Measurements from ENCODE around the gene UNC45A.
A peak's percentile ranks its signal among the peaks of the same experiment; 100 is the strongest.

UNC45A gene

GRCh38 chr15:90946941-90947576 is 12.0 kb downstream of the UNC45A start:
- no peak for DNase-seq

GRCh38 chr15:90947577-90948357 is 12.7 kb downstream of the UNC45A start:
- DNase-seq, result no peak

- no peak for DNase-seq
Observed at GRCh38 chr15:90948506-90948905, 13.4 kb downstream of the UNC45A start.

- DNase-seq, result no peak
Observed at GRCh38 chr15:90949979-90950675, 15.0 kb downstream of the UNC45A start.

GRCh38 chr15:90950676-90951075 is 15.6 kb downstream of the UNC45A start:
- DNase-seq, result no peak

GRCh38 chr15:90952901-90953677 is 18.0 kb downstream of the UNC45A start:
- no peak for DNase-seq

- no peak for DNase-seq
Observed at GRCh38 chr15:90953947-90954711, 19.0 kb downstream of the UNC45A start.

GRCh38 chr15:90954712-90955623 is 19.9 kb downstream of the UNC45A start, which contains the start of gene RCCD1:
Gene RCCD1, plus strand, starts transcription at chr15:90954884. Its CDS starts 1,851 bp downstream, at chr15:90956735.
- peak; percentile 90 for DNase-seq

- DNase-seq, result no peak
Observed at GRCh38 chr15:90955624-90956273, 20.7 kb downstream of the UNC45A start.

- DNase-seq, result peak; percentile 65
Observed at GRCh38 chr15:90956274-90957030, 21.4 kb downstream of the UNC45A start.

- no peak for DNase-seq
Observed at GRCh38 chr15:90957031-90957790, 22.1 kb downstream of the UNC45A start.

GRCh38 chr15:90957791-90958190 is 22.7 kb downstream of the UNC45A start:
- DNase-seq, result no peak

GRCh38 chr15:90959028-90959595 is 24.0 kb downstream of the UNC45A start:
- no peak for DNase-seq

GRCh38 chr15:90959894-90960293 is 24.8 kb downstream of the UNC45A start:
- DNase-seq, result no peak

GRCh38 chr15:90960298-90961091 is 25.4 kb downstream of the UNC45A start:
- DNase-seq, result no peak

- DNase-seq, result no peak
Observed at GRCh38 chr15:90962021-90962420, 26.9 kb downstream of the UNC45A start.

GRCh38 chr15:90966262-90966661 is 31.2 kb downstream of the UNC45A start:
- DNase-seq, result no peak

- DNase-seq, result no peak
Observed at GRCh38 chr15:90967206-90967605, 32.1 kb downstream of the UNC45A start.

Data from CD4-positive, alpha-beta T cell treated with Interleukin-10 for 1 hour (primary cell).